Stimulated activated CD4-positive, alpha-beta T cell treated with anti-CD3 and anti-CD28 coated beads, Interleukin-4, amount 100 ng/mL, for 24 hours (primary cell): ENCODE measurements around the gene GPATCH1.
"Not testable (repeated sequence)": the region's sequence is repeated elsewhere in the genome, so short reads cannot be mapped to it uniquely, and the experiment has no call there.

Experiments
- DNase-seq: peaks from one replicate; pipeline ENCODE4 v3.0.0-alpha.2; 2020

Gene GPATCH1

DNA sequence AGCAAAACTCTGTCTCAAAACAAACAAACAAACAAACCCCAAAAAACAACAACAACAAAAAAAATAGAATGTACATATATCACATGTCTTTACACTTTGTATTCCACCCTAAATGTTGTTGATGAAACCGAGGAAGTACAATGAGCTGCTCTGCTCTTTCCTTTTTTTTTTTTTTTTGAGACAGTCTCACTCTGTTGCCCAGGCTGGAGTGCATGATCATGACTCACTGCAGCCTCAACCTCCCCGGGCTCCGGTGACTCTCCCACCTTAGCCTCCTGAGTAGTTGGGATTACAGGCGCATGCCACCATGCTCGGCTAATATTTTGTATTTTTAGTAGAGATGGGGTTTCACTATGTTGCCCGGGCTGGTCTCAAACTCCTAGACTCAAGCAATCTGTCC lies 82.5 kb downstream of the GPATCH1 start:
- no peak for DNase-seq

DNA sequence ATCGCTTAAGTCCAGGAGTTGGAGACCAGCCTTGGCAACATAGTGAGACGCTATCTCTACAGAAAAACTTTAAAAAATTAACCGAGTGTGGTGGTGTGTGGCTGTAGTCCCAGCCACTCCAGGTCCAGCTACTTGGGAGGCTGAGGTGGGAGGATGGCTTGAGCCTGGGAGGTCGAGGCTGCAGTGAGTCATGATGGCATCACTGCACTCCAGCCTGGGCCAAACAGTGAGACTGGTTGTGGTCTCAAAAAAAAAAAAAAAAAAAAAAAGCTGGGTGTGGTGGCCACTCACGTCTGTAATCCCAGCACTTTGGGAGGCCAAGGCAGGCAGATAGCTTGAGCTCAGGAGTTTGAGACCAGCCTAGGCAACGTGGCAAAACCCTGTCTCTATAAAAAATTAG lies 85.1 kb downstream of the GPATCH1 start:
- DNase-seq: not testable (repeated sequence)

DNA sequence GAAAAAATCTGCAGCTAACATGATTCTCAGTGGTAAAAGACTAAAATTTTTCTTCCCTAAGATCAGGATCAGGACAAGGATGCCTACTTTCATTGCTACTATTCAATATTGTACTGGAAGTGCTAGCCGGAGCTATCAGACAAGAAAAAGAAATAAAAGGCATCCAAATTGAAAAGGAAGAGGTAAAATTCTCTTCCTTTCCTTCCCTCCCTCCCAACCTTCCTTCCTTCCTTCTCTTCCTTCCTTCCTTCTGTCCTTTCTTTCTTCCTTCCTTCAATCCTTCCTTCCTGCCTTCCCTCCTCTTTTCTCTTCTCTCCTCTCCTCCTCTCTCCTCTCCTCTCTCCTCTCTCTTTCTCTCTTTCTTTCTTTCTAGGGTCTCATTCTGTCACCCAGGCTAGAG lies 86.5 kb downstream of the GPATCH1 start:
- no peak for DNase-seq

DNA sequence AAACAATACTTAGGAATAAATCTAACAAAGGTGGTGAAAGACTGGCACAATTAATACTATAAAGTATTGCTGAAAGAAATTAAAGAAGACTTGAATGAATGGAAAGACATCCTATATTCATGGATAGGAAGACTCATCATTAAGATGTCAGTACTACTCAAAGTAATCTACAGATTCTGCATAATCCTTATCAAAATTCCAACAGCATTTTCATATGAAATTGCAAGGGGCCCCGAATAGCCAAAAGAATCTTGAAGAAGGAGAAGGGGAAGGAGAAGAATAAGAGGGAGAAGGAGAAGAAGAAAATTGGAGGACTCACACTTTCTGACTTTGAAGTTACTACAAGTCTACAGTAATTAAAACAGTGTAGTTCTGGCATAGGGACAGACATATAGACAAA lies 87.5 kb downstream of the GPATCH1 start:
- DNase-seq: no peak

DNA sequence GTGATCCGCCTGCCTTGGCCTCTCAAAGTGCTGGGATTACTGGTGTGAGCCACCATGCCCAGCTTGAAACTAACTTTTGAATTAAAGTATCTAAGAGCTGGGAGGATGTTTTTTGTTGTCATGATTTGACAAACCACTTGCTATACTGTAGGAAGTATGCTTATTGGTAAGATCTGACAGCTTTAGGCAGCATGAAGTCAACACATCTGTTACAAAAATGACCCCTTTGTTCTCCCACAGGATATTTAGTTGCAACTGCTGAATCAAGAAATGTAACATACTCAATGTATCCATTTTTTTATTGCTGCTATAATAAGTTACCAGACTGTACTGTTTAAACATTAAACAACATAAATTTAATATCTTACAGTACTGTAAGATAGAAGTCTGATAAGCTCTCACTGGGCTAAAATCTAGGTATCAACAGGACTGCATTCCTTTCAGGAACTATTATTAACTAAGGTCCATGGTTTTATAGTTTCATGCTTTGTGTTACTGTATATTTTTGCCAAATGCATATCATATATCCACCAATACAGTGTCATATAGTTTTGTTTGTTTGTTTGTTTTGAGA lies 90.3 kb downstream of the GPATCH1 start:
- no peak for DNase-seq

DNA sequence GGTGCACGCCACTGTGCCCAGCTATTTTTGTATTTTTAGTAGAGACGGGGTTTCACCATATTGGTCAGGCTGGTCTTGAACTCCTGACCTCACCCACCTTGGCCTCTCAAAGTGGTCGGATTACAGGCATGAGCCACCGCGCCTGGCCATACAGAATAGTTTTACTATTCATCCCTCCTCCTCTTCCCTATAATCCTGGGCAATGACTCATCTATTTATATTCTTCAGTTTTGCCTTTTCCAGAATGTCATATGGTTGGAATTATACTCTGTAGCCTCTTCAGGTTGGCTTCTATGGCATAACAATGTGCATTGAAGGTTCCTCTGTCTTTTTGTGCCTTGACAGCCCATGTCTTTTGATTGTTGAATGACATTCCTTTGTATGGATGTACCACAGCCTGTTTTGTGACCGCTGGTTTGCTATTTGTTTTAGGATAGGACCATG lies 91.0 kb downstream of the GPATCH1 start:
- no peak for DNase-seq

DNA sequence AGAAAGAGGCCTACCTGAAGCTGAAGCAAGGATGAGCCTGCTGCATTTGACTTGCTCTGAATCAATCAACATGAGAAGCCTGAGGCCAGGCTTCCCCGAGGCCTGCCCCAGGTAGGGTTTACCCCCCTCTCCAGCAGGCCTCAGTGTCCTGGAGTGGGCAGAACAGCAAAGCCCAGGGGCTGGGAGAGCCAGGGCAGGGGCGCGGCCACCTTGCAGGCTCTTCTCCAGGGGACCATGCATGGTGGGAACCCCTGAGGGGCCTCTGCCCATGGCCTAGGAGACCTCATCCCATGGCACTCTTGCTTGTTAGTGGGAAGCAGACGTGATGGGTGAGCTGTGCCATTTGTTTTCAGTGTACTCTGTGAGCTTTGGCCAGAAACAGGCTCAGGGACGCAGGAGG lies 93.2 kb downstream of the GPATCH1 start:
- no peak for DNase-seq

DNA sequence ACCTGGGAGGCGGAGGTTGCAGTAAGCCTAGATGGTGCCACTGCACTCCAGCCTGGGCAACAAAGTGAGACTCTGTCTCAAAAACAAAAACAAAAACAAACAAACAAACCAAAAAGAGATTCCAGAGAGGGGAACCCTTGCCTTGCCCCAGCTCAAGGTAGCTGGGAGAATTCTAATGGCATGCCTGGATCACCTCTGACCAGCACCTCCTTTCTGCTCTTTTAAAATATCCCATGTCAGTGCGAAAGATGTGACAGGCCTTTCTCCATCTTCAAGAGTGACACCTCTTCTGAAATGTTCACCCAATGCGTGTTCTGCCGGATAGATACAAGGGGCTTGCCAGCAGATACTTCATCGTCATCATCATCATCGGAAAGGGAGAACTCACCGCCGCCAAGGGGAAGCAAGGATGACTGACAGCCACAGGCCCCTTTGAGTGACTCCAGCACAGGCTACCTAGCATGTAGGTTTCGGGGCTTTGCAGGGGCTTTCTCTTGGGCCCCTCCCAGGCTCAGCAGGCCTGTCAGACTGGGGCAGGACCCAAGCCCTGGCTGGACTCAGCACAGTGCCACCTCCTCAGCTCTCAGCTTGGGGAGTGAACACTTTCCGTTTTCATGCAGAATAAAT lies 94.3 kb downstream of the GPATCH1 start:
- DNase-seq: no peak

DNA sequence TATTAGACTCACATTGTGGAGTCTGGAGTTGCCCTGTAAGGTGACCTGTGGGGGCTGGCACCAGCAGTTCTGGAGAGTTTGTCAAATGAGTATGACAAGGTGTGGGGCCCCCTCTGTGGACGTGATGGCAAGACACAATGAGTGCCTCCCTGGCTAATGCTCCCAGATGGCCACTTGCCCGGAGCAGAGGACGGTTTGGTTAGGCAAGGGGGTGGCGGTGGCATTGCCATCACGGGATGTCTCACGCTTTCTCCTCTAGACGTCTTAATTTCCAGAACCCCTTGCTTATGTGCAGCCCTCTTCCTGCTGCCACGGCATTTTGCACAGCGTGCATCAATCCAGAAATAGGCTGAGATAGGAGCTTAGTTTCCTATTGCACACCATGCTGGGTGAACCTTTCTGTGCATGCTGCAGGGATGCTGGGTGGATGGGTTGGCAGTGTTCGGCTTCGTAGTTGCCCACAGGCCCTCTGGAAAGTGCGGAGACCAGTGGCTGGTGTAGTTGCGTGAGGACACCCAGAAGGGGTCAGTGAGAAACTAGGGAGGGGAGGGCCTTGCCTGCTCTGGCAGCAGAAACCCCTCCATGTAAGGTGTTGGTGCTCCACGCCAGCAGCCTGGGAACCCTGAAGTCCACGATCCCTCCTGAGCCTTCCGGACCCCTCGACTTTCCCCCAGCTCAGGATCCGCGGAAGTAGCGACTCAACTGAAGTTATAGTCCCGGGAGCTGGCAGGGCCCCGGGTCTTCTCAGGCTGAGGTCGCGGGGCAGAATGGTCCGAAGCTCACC lies 95.1 kb downstream of the GPATCH1 start:
- DNase-seq: no peak

DNA sequence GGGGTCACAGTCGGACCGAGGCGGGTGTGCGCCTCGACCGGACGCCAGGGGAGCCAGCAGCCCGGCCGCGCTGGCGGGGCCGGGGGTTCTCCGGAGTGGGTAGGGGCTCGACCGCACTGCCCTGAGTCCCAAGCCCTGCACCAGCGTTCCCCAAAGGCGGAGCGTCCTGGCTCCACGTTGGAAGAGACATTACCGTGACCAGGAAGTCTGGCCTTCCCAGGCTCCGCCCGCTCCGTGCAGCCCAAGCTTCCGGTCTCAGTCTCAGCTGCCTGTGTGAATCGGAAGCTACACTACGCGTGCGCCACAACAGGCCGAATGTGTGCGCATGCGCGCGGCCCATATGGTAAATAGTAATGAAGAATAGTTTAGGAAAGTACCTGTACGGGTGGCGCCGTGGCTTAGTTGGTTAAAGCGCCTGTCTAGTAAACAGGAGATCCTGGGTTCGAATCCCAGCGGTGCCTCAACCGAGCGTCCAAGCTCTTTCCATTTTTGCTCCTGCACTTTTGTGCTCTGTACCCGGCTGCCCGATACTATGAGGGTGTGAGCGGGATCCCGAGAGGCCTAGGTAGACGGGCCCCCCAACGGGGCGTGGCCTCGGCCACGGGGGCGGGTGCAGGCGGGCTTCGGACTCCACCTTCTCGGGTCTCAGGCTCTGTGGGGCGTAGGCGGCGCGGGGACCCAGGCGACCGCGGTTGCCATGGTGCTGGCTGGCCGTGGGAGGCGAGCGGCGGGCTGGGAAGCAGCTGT lies 95.9 kb downstream of the GPATCH1 start:
- DNase-seq: peak; percentile 96

DNA sequence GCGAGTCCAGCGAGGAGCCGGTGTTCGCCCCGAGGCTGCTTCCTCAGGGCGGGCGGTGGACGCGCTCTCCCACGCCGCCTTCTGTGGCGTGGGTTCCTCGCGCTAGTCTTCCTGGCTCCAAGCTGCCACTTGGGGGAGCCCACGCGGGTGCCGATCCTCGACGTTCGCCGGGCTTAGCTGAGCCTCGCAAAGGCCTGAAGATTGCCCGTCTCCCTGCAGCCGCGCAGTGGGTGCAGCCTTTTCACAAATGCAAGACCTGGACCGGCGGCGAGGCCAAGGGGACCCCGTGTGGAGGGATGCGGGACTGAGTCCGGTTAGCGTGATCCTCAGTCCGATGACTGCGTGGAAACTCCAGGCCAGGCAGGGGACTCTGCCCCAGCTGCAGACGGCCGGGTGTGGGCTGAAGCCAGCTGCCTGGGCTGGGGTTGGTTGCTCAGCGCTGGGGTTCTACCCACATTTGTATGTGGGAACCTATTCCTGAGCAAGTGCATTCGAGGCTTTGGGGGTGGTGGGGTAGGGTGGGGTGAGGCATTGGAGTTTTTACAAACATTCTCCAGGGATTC lies 96.5 kb downstream of the GPATCH1 start:
- no peak for DNase-seq
